Panc1 (cell line): ENCODE measurements around the gene EARS2. TPM values are rescaled to one million over a fixed set of nuclear protein-coding genes. Genes with fewer than 3 reads are reported as not detected.

Experiments
- ATAC-seq: fragments of 200-7000 bp; cut with Tn5 transposase; 2 replicates; pipeline ENCODE4 v1.9.1; 2020; ENCODE audit warnings: mild to moderate bottlenecking, moderate library complexity
- BruUV-seq: library from RNA; stranded (reverse); fragments of 400-500 nt; replicated peaks from 2 replicates; lab custom pipeline; 2021; lab: Mats Ljungman, UMichigan
- CTCF ChIA-PET: fragments of 300-600 bp; sonication (Branson Sonifier 250); formaldehyde crosslinking; loops from one replicate; lab custom pipeline; 2022; ENCODE audit warnings: antibody characterized with exemption; lab: Charles Lee
- POLR2A ChIA-PET: fragments of 300-600 bp; sonication (Branson Sonifier 250); formaldehyde crosslinking; loops from one replicate; lab custom pipeline; 2022; ENCODE audit warnings: antibody characterized with exemption; lab: Charles Lee
- DNase-seq: peaks from one replicate; pipeline ENCODE4 v3.0.0-alpha.2; 2010; ENCODE audit warnings: low read depth, low spot score
- H3K27ac ChIP-seq: 2 replicates; pipeline ENCODE4 v1.5.1; 2011; ENCODE audit warnings: mild to moderate bottlenecking, low read length, inconsistent platforms
- H3K27me3 ChIP-seq: fragments of 200-500 bp; sonication (Bioruptor generic); 2 replicates; pipeline ENCODE4 v1.6.0; 2014; ENCODE audit warnings: low read length, inconsistent platforms; ENCODE audit not compliant: control insufficient read depth, insufficient read depth
- H3K36me3 ChIP-seq: fragments of 200-500 bp; sonication (Bioruptor generic); 2 replicates; pipeline ENCODE4 v1.5.1; 2014; ENCODE audit warnings: inconsistent platforms, mild to moderate bottlenecking, low read length, moderate library complexity; ENCODE audit not compliant: control insufficient read depth, insufficient read depth
- H3K4me1 ChIP-seq: 2 replicates; pipeline ENCODE4 v1.5.1; 2011; ENCODE audit warnings: inconsistent platforms, mild to moderate bottlenecking, low read length, moderate library complexity; ENCODE audit not compliant: control insufficient read depth, insufficient read depth
- H3K4me3 ChIP-seq, 2 experiments: 2 replicates each; pipeline ENCODE4 v1.5.1; 2011 to 2012; ENCODE audit warnings: low read depth in 2 of 2, low read length in 2 of 2, mild to moderate bottlenecking in 2 of 2, inconsistent platforms in 1 of 2, moderate library complexity in 1 of 2
- H3K9me3 ChIP-seq: fragments of 200-500 bp; sonication (Bioruptor generic); 2 replicates; pipeline ENCODE4 v1.5.1; 2014; ENCODE audit warnings: low read depth, mild to moderate bottlenecking, inconsistent platforms, low read length, moderate library complexity; ENCODE audit not compliant: control insufficient read depth, insufficient read depth
- POLR2AphosphoS5 ChIP-seq: IDR thresholded peaks from 2 replicates; pipeline ENCODE4 v1.6.1; 2012; ENCODE audit warnings: mild to moderate bottlenecking, low read depth, low read length, moderate library complexity
- SIN3A ChIP-seq: IDR thresholded peaks from 2 replicates; pipeline ENCODE4 v1.6.1; 2012; ENCODE audit warnings: low read depth, mild to moderate bottlenecking, low read length, moderate library complexity, borderline replicate concordance; ENCODE audit not compliant: insufficient read depth
- TCF7L2 ChIP-seq: IDR thresholded peaks from 2 replicates; pipeline ENCODE4 v1.6.1; 2011; ENCODE audit warnings: mild to moderate bottlenecking, low read depth, low read length, inconsistent platforms
- in situ Hi-C: cut with HindIII; loops from 2 replicates; pipeline ENCODE4 v1.10.0; 2016; ENCODE audit warnings: low sequenced_read_pairs, low pct_unique_long_range_greater_than_20kb
- intact Hi-C: fragments of 100-400 bp; cut with micrococcal nuclease; formaldehyde crosslinking; loops from one replicate; pipeline ENCODE4 v1.10.0; 2022; ENCODE audit not compliant: unreplicated experiment
- total RNA-seq: library from RNA; stranded (reverse); gene quantifications from one replicate; pipeline ENCODE4 v1.2.1, GENCODE V29; 2021; ENCODE audit not compliant: unreplicated experiment
- TF ChIP-seq, protein P1 (sequence below): fragments of 450-650 bp; IDR thresholded peaks from 2 replicates; pipeline ENCODE4 v1.5.1; 2017; ENCODE audit warnings: mild to moderate bottlenecking
- TF ChIP-seq, protein P2 (sequence below), 2 experiments: IDR thresholded peaks; 2 replicates each; pipeline ENCODE4 v1.6.1; 2011 to 2012; ENCODE audit warnings: low read depth in 2 of 2, control low read depth in 1 of 2, low read length in 1 of 2, mild to moderate bottlenecking in 1 of 2, moderate library complexity in 1 of 2; ENCODE audit not compliant: insufficient read depth in 1 of 2

EARS2 gene
- total RNA-seq, 1 experiment from 2014 or later: 31.3 TPM

DNA sequence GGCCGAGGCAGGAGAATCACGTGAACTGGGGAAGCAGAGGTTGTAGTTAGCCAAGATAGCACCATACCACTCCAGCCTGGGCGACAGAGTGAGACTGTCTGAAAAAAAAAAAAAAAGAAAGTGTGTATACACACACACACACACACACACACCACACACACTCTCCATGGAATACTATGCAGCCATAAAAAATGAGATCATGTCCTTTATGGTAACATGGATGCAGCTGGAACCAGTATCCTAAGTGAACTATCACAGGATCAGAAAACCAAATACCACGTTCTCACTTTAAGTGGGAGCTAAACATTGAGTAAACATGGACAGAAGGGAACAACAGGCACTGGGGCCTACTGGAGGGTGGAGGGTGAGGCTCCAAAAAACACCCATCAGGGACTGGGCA is 22.2 kb upstream of the EARS2 start:
- CTCF ChIA-PET: interaction anchor here (1.1 kb wide), 1 partner anchor 17 kb away, joined by 7 read pairs; no protein-coding TSS in a partner anchor
- Histone ChIP-seq H3K27ac (no peak overlapping the region), H3K27me3 (no peaks in the 10 kb centered on the region), H3K36me3 (peaks cover 12% of the 10 kb centered on the region), H3K4me3 (no peak overlapping the region), H3K4me1 (no peaks in the 10 kb centered on the region), H3K9me3 (no peaks in the 10 kb centered on the region)
- intact Hi-C loops (no loop called here), in situ Hi-C loops (no loop called here)
- BruUV-seq: no TSS peak
- POLR2A ChIA-PET: no interaction called here
- ATAC-seq (no peak), DNase-seq (no peak)
- TF ChIP-seq, protein P1, sequence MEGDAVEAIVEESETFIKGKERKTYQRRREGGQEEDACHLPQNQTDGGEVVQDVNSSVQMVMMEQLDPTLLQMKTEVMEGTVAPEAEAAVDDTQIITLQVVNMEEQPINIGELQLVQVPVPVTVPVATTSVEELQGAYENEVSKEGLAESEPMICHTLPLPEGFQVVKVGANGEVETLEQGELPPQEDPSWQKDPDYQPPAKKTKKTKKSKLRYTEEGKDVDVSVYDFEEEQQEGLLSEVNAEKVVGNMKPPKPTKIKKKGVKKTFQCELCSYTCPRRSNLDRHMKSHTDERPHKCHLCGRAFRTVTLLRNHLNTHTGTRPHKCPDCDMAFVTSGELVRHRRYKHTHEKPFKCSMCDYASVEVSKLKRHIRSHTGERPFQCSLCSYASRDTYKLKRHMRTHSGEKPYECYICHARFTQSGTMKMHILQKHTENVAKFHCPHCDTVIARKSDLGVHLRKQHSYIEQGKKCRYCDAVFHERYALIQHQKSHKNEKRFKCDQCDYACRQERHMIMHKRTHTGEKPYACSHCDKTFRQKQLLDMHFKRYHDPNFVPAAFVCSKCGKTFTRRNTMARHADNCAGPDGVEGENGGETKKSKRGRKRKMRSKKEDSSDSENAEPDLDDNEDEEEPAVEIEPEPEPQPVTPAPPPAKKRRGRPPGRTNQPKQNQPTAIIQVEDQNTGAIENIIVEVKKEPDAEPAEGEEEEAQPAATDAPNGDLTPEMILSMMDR: no peak
- no peak for TF ChIP-seq TCF7L2
- TF ChIP-seq POLR2AphosphoS5: no peak; the same call in 1 of the 2 replicates
- no peak for TF ChIP-seq SIN3A
- TF ChIP-seq, protein P2, sequence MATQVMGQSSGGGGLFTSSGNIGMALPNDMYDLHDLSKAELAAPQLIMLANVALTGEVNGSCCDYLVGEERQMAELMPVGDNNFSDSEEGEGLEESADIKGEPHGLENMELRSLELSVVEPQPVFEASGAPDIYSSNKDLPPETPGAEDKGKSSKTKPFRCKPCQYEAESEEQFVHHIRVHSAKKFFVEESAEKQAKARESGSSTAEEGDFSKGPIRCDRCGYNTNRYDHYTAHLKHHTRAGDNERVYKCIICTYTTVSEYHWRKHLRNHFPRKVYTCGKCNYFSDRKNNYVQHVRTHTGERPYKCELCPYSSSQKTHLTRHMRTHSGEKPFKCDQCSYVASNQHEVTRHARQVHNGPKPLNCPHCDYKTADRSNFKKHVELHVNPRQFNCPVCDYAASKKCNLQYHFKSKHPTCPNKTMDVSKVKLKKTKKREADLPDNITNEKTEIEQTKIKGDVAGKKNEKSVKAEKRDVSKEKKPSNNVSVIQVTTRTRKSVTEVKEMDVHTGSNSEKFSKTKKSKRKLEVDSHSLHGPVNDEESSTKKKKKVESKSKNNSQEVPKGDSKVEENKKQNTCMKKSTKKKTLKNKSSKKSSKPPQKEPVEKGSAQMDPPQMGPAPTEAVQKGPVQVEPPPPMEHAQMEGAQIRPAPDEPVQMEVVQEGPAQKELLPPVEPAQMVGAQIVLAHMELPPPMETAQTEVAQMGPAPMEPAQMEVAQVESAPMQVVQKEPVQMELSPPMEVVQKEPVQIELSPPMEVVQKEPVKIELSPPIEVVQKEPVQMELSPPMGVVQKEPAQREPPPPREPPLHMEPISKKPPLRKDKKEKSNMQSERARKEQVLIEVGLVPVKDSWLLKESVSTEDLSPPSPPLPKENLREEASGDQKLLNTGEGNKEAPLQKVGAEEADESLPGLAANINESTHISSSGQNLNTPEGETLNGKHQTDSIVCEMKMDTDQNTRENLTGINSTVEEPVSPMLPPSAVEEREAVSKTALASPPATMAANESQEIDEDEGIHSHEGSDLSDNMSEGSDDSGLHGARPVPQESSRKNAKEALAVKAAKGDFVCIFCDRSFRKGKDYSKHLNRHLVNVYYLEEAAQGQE (IDR thresholded peaks at IDR 0.05; ENCODE audit: insufficient read depth in 1 of 2, low read depth in 2 of 2, low read length in 1 of 2): no peak

DNA sequence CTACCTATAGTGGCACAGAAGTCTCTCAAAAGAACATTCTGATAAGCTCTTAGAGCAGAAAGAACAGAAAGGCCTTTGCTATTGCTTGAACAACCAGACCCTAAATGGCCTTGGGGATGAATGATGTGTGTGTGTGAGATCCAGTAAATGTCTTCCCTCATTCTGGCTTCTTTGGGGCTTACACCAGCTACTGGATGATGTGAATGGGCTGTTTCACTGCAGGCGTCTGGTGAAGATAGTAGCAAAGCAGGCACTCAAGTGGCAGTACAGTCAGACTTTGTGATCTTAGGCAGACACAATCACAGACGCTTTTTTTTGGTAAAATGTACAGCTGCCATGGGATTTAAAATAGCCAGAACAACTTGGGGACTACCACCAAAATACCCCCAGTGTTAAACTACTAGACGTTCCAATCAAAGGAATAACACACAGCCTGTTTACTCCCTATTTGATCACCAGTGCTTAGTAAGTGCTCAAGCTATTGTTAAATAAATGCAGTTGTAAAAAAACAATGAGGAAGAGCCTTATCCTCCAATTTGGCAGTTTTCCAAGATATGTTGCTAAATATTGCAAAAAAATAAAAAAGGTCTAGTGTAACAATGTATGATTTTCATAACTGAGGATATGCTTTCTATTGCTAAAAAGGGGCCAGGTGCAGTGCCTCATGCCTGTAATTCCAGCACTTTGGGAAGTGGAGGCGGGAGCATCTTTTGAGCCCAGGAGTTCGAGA is 21.1 kb upstream of the EARS2 start:
- BruUV-seq: no TSS peak
- Histone ChIP-seq H3K27me3 (no peaks in the 10 kb centered on the region), H3K36me3 (peaks cover 12% of the 10 kb centered on the region), H3K4me3 (no peak overlapping the region), H3K4me1 (no peaks in the 10 kb centered on the region), H3K9me3 (no peaks in the 10 kb centered on the region), H3K27ac (no peak overlapping the region)
- in situ Hi-C loops (no loop called here), intact Hi-C loops (no loop called here)
- ChIA-PET POLR2A (interaction anchor here (0.6 kb wide), 1 partner anchor 57 kb away, joined by 3 read pairs; no protein-coding TSS in a partner anchor), CTCF (no interaction called here)
- DNase-seq (no peak), ATAC-seq (no peak)
- TF ChIP-seq POLR2AphosphoS5: no peak
- TF ChIP-seq TCF7L2: no peak
- no peak for TF ChIP-seq SIN3A
- TF ChIP-seq, protein P1: no peak
- TF ChIP-seq, protein P2 (IDR thresholded peaks at IDR 0.05; ENCODE audit: insufficient read depth in 1 of 2, low read depth in 2 of 2, low read length in 1 of 2): no peak
